ENCODE data around the gene RFT1.

The RFT1 gene

GRCh38 chr3:53147151-53147902 is 17.1 kb upstream of the RFT1 start:
- Histone ChIP-seq H3K4me1 (ENCODE audit: control insufficient read depth, insufficient read depth, low read length, poor library complexity, severe bottlenecking) (peaks cover 3% of the 10 kb centered on the region), H3K9me3 (ENCODE audit: control insufficient read depth, low read length) (no peaks in the 10 kb centered on the region), H3K36me3 (ENCODE audit: control insufficient read depth, insufficient read depth, low read length) (no peaks in the 10 kb centered on the region), H3K4me3 (ENCODE audit: extremely low read depth, insufficient read depth, low read length, poor library complexity, severe bottlenecking) (no peak overlapping the region), H3K27ac (ENCODE audit: low read depth, low read length, severe bottlenecking) (no peak overlapping the region)
- WGBS, 2 experiments (ENCODE audit: insufficient coverage in 2 of 2), result 80 to 86% methylated on average over 5 to 6 of the region's 11 CpGs

- Histone ChIP-seq H3K4me1 (ENCODE audit: control insufficient read depth, insufficient read depth, low read length, poor library complexity, severe bottlenecking) (peaks cover 3% of the 10 kb centered on the region), H3K9me3 (ENCODE audit: control insufficient read depth, low read length) (no peaks in the 10 kb centered on the region), H3K4me3 (ENCODE audit: extremely low read depth, insufficient read depth, low read length, poor library complexity, severe bottlenecking) (no peak overlapping the region), H3K36me3 (ENCODE audit: control insufficient read depth, insufficient read depth, low read length) (no peaks in the 10 kb centered on the region), H3K27ac (ENCODE audit: low read depth, low read length, severe bottlenecking) (no peak overlapping the region)
- 72 to 93% methylated on average over 6 to 7 of the region's 7 CpGs for WGBS, 2 experiments (ENCODE audit: insufficient coverage in 2 of 2)
Measured at GRCh38 chr3:53146319-53146891, 16.2 kb upstream of the RFT1 start.

- peaks cover 3% of the 10 kb centered on the region for H3K4me1 ChIP-seq (ENCODE audit: control insufficient read depth, insufficient read depth, low read length, poor library complexity, severe bottlenecking)
- H3K4me3 ChIP-seq (ENCODE audit: extremely low read depth, insufficient read depth, low read length, poor library complexity, severe bottlenecking), result no peak overlapping the region
- no peaks in the 10 kb centered on the region for H3K9me3 ChIP-seq (ENCODE audit: control insufficient read depth, low read length)
- 82 to 100% methylated on average over 2 of the region's 3 CpGs for WGBS, 2 experiments (ENCODE audit: insufficient coverage in 2 of 2)
- H3K27ac ChIP-seq (ENCODE audit: low read depth, low read length, severe bottlenecking), result no peak overlapping the region
- no peaks in the 10 kb centered on the region for H3K36me3 ChIP-seq (ENCODE audit: control insufficient read depth, insufficient read depth, low read length)
Measured at GRCh38 chr3:53145713-53146080, 15.5 kb upstream of the RFT1 start.

- Histone ChIP-seq H3K9me3 (ENCODE audit: control insufficient read depth, low read length) (no peaks in the 10 kb centered on the region), H3K4me1 (ENCODE audit: control insufficient read depth, insufficient read depth, low read length, poor library complexity, severe bottlenecking) (peaks cover 3% of the 10 kb centered on the region), H3K4me3 (ENCODE audit: extremely low read depth, insufficient read depth, low read length, poor library complexity, severe bottlenecking) (no peak overlapping the region), H3K36me3 (ENCODE audit: control insufficient read depth, insufficient read depth, low read length) (no peaks in the 10 kb centered on the region), H3K27ac (ENCODE audit: low read depth, low read length, severe bottlenecking) (no peak overlapping the region)
- 89 to 93% methylated on average over 7 of the region's 11 CpGs for WGBS, 2 experiments (ENCODE audit: insufficient coverage in 2 of 2)
Measured at GRCh38 chr3:53144862-53145712, 14.9 kb upstream of the RFT1 start.

- WGBS, 2 experiments (ENCODE audit: insufficient coverage in 2 of 2), result 79 to 91% methylated on average over 4 of the region's 4 CpGs
Measured at GRCh38 chr3:53144446-53144845, 14.2 kb upstream of the RFT1 start.

GRCh38 chr3:53142986-53143385 is 12.8 kb upstream of the RFT1 start:
- Histone ChIP-seq H3K36me3 (ENCODE audit: control insufficient read depth, insufficient read depth, low read length) (no peaks in the 10 kb centered on the region), H3K4me3 (ENCODE audit: extremely low read depth, insufficient read depth, low read length, poor library complexity, severe bottlenecking) (no peak overlapping the region), H3K4me1 (ENCODE audit: control insufficient read depth, insufficient read depth, low read length, poor library complexity, severe bottlenecking) (peaks cover 3% of the 10 kb centered on the region), H3K27ac (ENCODE audit: low read depth, low read length, severe bottlenecking) (no peak overlapping the region), H3K9me3 (ENCODE audit: control insufficient read depth, low read length) (no peaks in the 10 kb centered on the region)
- 67 to 71% methylated on average over 2 to 3 of the region's 3 CpGs for WGBS, 2 experiments (ENCODE audit: insufficient coverage in 2 of 2)

More at GRCh38 chr3:53144446-53144845, 14.2 kb upstream of the RFT1 start:
- Histone ChIP-seq H3K9me3 (ENCODE audit: control insufficient read depth, low read length) (no peaks in the 10 kb centered on the region), H3K4me3 (ENCODE audit: extremely low read depth, insufficient read depth, low read length, poor library complexity, severe bottlenecking) (no peak overlapping the region), H3K4me1 (ENCODE audit: control insufficient read depth, insufficient read depth, low read length, poor library complexity, severe bottlenecking) (peaks cover 3% of the 10 kb centered on the region), H3K36me3 (ENCODE audit: control insufficient read depth, insufficient read depth, low read length) (no peaks in the 10 kb centered on the region), H3K27ac (ENCODE audit: low read depth, low read length, severe bottlenecking) (no peak overlapping the region)

GRCh38 chr3:53140847-53141845 is 10.9 kb upstream of the RFT1 start:
- no peak overlapping the region for H3K4me3 ChIP-seq (ENCODE audit: extremely low read depth, insufficient read depth, low read length, poor library complexity, severe bottlenecking)
- no peaks in the 10 kb centered on the region for H3K4me1 ChIP-seq (ENCODE audit: control insufficient read depth, insufficient read depth, low read length, poor library complexity, severe bottlenecking)
- no peak overlapping the region for H3K27ac ChIP-seq (ENCODE audit: low read depth, low read length, severe bottlenecking)
- 96 to 100% methylated on average over 3 to 5 of the region's 6 CpGs for WGBS, 2 experiments (ENCODE audit: insufficient coverage in 2 of 2)
- H3K36me3 ChIP-seq (ENCODE audit: control insufficient read depth, insufficient read depth, low read length), result no peaks in the 10 kb centered on the region
- H3K9me3 ChIP-seq (ENCODE audit: control insufficient read depth, low read length), result no peaks in the 10 kb centered on the region

- Histone ChIP-seq H3K4me1 (ENCODE audit: control insufficient read depth, insufficient read depth, low read length, poor library complexity, severe bottlenecking) (no peaks in the 10 kb centered on the region), H3K9me3 (ENCODE audit: control insufficient read depth, low read length) (no peaks in the 10 kb centered on the region), H3K36me3 (ENCODE audit: control insufficient read depth, insufficient read depth, low read length) (no peaks in the 10 kb centered on the region), H3K4me3 (ENCODE audit: extremely low read depth, insufficient read depth, low read length, poor library complexity, severe bottlenecking) (no peak overlapping the region), H3K27ac (ENCODE audit: low read depth, low read length, severe bottlenecking) (no peak overlapping the region)
- WGBS, 2 experiments (ENCODE audit: insufficient coverage in 2 of 2), result 83 to 87% methylated on average over 4 to 5 of the region's 6 CpGs
Measured at GRCh38 chr3:53139906-53140846, 9.9 kb upstream of the RFT1 start.

- Histone ChIP-seq H3K9me3 (ENCODE audit: control insufficient read depth, low read length) (no peaks in the 10 kb centered on the region), H3K27ac (ENCODE audit: low read depth, low read length, severe bottlenecking) (no peak overlapping the region), H3K36me3 (ENCODE audit: control insufficient read depth, insufficient read depth, low read length) (no peaks in the 10 kb centered on the region), H3K4me1 (ENCODE audit: control insufficient read depth, insufficient read depth, low read length, poor library complexity, severe bottlenecking) (no peaks in the 10 kb centered on the region), H3K4me3 (ENCODE audit: extremely low read depth, insufficient read depth, low read length, poor library complexity, severe bottlenecking) (no peak overlapping the region)
- 93 to 100% methylated on average over 2 of the region's 4 CpGs for WGBS, 2 experiments (ENCODE audit: insufficient coverage in 2 of 2)
Measured at GRCh38 chr3:53137835-53138446, 7.7 kb upstream of the RFT1 start.

Measured in mesodermal cell (in vitro differentiated cells).